GM12892 (cell line): ENCODE data around the gene ALOX5.

ENCODE experiments used
- POLR2A ChIP-seq: IDR thresholded peaks from 2 replicates; pipeline ENCODE4 v1.6.1; 2011; ENCODE audit warnings: low read depth, low read length, control low read depth
- POLR2AphosphoS5 ChIP-seq: IDR thresholded peaks from 2 replicates; pipeline ENCODE4 v1.6.1; 2011; ENCODE audit warnings: low read depth, low read length, control low read depth

- TF ChIP-seq POLR2A (no peak), POLR2AphosphoS5 (no peak)
These were observed 99.1 kb downstream of the ALOX5 start for GRCh38 chr10:45473126-45473525.
